Measurements from ENCODE around the gene CPNE5.

DNA sequence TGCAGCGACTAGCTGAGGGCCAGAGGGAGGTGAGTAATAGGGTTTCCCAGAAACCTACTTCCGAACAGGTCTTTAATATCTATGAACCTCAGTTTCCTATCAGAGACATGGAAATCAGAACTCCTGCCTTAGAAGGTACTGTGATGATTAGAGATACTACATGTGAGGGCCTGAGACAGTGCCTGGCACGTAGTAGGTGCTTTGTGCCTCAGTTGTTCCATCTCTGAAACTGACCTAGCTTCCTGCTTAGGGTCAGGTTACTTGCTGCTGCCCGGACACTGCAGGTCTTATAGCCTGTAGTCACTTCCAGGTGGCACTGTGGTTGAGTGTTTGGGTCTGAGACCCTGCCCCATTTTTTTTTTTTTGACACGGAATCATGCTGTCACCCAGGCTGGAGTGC, 120.7 kb downstream of the CPNE5 start:
- TF ChIP-seq, protein P1, sequence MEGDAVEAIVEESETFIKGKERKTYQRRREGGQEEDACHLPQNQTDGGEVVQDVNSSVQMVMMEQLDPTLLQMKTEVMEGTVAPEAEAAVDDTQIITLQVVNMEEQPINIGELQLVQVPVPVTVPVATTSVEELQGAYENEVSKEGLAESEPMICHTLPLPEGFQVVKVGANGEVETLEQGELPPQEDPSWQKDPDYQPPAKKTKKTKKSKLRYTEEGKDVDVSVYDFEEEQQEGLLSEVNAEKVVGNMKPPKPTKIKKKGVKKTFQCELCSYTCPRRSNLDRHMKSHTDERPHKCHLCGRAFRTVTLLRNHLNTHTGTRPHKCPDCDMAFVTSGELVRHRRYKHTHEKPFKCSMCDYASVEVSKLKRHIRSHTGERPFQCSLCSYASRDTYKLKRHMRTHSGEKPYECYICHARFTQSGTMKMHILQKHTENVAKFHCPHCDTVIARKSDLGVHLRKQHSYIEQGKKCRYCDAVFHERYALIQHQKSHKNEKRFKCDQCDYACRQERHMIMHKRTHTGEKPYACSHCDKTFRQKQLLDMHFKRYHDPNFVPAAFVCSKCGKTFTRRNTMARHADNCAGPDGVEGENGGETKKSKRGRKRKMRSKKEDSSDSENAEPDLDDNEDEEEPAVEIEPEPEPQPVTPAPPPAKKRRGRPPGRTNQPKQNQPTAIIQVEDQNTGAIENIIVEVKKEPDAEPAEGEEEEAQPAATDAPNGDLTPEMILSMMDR (IDR thresholded peaks at IDR 0.05), result no peak
- TF ChIP-seq POLR2A (IDR thresholded peaks at IDR 0.05) (no peak), EP300 (IDR thresholded peaks at IDR 0.05) (no peak)
